Activated T-cell treated with anti-CD3 and anti-CD28 coated beads, Interleukin-2, amount 50 U/mL, for 48 hours (primary cell): ENCODE results near the gene GBX2.
"Not testable (repeated sequence)": the region's sequence is repeated elsewhere in the genome, so short reads cannot be mapped to it uniquely, and the experiment has no call there.

Experiments
- DNase-seq, 2 experiments: peaks; one replicate each; pipeline ENCODE4 v3.0.0-alpha.2; 2020

The GBX2 gene

GRCh38 chr2:236143811-236144210 is 24.4 kb downstream of the GBX2 start:
- no peak for DNase-seq

- DNase-seq = not testable (repeated sequence)
Observed at GRCh38 chr2:236141616-236142015, 26.6 kb downstream of the GBX2 start.

- no peak for DNase-seq
Observed at GRCh38 chr2:236137066-236137465, 31.1 kb downstream of the GBX2 start.

GRCh38 chr2:236136538-236136937 is 31.6 kb downstream of the GBX2 start:
- no peak for DNase-seq

- no peak for DNase-seq
Observed at GRCh38 chr2:236133410-236134012, 34.7 kb downstream of the GBX2 start.

- no peak for DNase-seq
Observed at GRCh38 chr2:236131073-236131692, 37.0 kb downstream of the GBX2 start.

GRCh38 chr2:236130349-236130998 is 37.7 kb downstream of the GBX2 start:
- DNase-seq = no peak

GRCh38 chr2:236129935-236130334 is 38.3 kb downstream of the GBX2 start:
- DNase-seq = no peak

- no peak for DNase-seq
Observed at GRCh38 chr2:236128321-236128720, 39.9 kb downstream of the GBX2 start.

GRCh38 chr2:236127010-236127409 is 41.2 kb downstream of the GBX2 start:
- DNase-seq = no peak

GRCh38 chr2:236125541-236125940 is 42.6 kb downstream of the GBX2 start:
- no peak for DNase-seq

- DNase-seq = no peak
Observed at GRCh38 chr2:236124182-236124893, 43.8 kb downstream of the GBX2 start.

- DNase-seq = no peak
Observed at GRCh38 chr2:236123716-236124115, 44.5 kb downstream of the GBX2 start.

GRCh38 chr2:236122236-236122635 is 46.0 kb downstream of the GBX2 start:
- no peak for DNase-seq

GRCh38 chr2:236121546-236121945 is 46.6 kb downstream of the GBX2 start:
- no peak for DNase-seq

GRCh38 chr2:236120829-236121228 is 47.4 kb downstream of the GBX2 start:
- DNase-seq = no peak

- DNase-seq = no peak
Observed at GRCh38 chr2:236120141-236120601, 48.0 kb downstream of the GBX2 start.

- no peak for DNase-seq
Observed at GRCh38 chr2:236119476-236119875, 48.7 kb downstream of the GBX2 start.

- DNase-seq = no peak
Observed at GRCh38 chr2:236119003-236119402, 49.2 kb downstream of the GBX2 start.

GRCh38 chr2:236117861-236118269 is 50.3 kb downstream of the GBX2 start:
- DNase-seq = no peak

GRCh38 chr2:236117401-236117800 is 50.8 kb downstream of the GBX2 start:
- DNase-seq = no peak
